ENCODE results near the gene MIPEP. TPM values are rescaled to one million over a fixed set of nuclear protein-coding genes. Genes with fewer than 3 reads are reported as not detected.

The MIPEP gene
- total RNA-seq = 10 to 100 TPM in 3 of 4 donors, 1 to 10 TPM in 1; 9.2 to 21.4 (median 18.3) TPM

GRCh38 chr13:23888658-23889614 lies at the start of gene MIPEP:
Gene MIPEP, minus strand, starts transcription at chr13:23889400. Its CDS starts 80 bp downstream, at chr13:23889320.
- no peak for TF ChIP-seq CTCF (IDR thresholded peaks at IDR 0.05; ENCODE audit: low read depth)

- no peak for TF ChIP-seq CTCF (IDR thresholded peaks at IDR 0.05; ENCODE audit: low read depth)
These were observed 45.3 kb upstream of the MIPEP start for GRCh38 chr13:23934520-23934919.

GRCh38 chr13:23928985-23929384 lies 39.8 kb upstream of the MIPEP start:
- TF ChIP-seq CTCF (IDR thresholded peaks at IDR 0.05; ENCODE audit: low read depth) = no peak

DNA sequence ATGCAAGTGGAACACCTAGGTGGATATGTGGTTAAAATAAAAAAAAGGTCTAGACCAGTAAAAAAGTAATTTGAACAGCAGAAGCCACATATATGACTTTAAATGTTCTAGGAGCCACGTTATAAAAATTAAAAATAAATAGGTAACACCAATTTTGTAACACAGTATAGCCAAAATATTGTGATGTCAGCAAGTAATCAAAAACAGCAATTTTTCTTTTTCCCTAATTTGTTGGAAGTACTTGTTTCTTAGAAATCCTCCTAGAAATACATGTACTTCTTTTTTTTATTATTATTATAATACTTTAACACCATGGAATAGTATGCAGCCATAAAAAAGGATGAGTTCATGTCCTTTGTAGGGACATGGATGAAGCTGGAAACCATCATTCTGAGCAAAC lies 33.8 kb upstream of the MIPEP start:
- TF ChIP-seq CTCF (IDR thresholded peaks at IDR 0.05; ENCODE audit: low read depth) = no peak

DNA sequence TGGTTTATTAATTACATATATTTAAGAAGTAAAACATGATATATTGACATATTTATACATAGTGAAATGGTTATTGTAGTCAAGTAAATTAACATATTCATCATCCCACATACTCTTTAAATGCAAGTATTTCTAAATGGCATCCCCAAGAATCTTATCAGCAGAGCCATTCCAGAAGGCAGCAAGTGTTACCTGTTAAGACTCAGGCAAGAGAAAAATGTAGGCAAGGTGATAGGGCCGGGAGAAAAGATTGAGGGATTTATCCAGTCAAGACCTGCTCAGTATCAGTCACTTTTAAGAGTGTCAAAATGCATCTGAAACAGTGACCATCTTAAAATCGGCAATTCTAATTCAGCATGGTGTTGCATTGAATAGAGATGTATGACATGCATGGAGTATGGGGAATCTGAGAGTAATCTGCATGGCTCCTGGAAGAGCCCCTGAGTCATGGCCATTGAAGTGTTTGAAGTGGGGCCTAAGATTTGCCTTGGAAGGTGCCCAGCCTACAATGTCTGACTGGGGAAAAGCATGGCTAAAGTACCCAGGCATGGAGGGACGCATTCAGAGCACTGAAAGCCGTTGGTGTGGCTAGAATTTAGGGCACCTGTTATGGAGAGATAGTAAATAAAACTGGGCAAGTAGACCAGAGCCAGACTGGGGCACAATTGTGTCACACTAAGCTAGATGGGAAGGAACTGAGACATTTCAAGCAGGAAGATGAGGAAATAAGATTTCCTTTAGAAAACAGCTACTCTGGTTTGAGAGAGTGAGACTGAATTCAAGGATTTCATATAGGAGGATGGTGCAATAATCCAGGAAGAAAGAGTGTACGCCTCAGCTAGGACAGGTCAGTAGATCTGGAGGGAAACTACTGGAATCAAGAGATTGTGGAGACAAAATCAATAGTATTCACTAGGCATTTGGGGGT lies 33.1 kb upstream of the MIPEP start:
- TF ChIP-seq CTCF (IDR thresholded peaks at IDR 0.05; ENCODE audit: low read depth) = no peak

- TF ChIP-seq CTCF (IDR thresholded peaks at IDR 0.05; ENCODE audit: low read depth) = no peak
These were observed 32.3 kb upstream of the MIPEP start for GRCh38 chr13:23921451-23921888.

DNA sequence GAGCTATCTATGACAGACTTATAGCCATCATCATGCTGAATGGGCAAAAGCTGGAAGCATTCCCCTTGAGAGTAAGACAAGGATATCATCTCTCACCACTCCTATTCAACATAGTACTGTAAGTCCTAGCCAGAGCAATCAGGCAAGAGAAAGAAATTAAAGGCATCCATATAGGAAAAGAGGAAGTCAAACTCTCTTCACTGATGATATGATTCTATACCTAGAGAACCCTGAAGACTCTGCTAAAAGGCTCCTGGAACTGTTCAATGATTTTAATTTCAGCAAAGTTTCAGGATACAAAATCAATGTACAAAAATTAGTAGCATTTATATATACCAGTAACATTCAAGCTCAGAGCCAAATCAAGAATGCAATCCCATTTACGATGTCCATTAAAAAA lies 29.8 kb upstream of the MIPEP start:
- no peak for TF ChIP-seq CTCF (IDR thresholded peaks at IDR 0.05; ENCODE audit: low read depth)

All from subcutaneous adipose tissue (tissue), 4 donors.